Measurements from ENCODE around the gene DNTTIP2. TPM values are rescaled to one million over a fixed set of nuclear protein-coding genes. Genes with fewer than 3 reads are reported as not detected.

DNTTIP2 gene
- total and polyA plus RNA-seq, 12 donors, result 12.9 to 109 (median 40.2) TPM

GRCh38 chr1:93908394-93909145 lies 29.6 kb upstream of the DNTTIP2 start:
- Histone ChIP-seq H3K27ac (peak overlapping the region; percentile 83 to 98 (median 95)), H3K36me3 (replicated peaks in 1 of 2) (no peaks in the 10 kb centered on the region), H3K4me1 (replicated peaks in 1 of 2) (peaks cover 4 to 47% of the 10 kb centered on the region in 2 donors), H3K27me3 (no peaks in the 10 kb centered on the region), H3K9me3 (replicated peaks in 1 of 3) (no peaks in the 10 kb centered on the region), H3K4me3 (peak overlapping the region; percentile 64 to 99 (median 78))
- intact Hi-C loops (cut with DNase I), result no loop called here
- TF ChIP-seq CTCF (IDR thresholded peaks at IDR 0.05) (no peak), POLR2A (IDR thresholded peaks at IDR 0.05) (no peak)
- 1 to 7% (median 1%) methylated on average over 7 to 49 of the region's 49 CpGs for WGBS, 4 donors
- peak; percentile 50 to 80 (median 70) for DNase-seq

GRCh38 chr1:93907718-93908117 lies 28.7 kb upstream of the DNTTIP2 start:
- no peaks in the 10 kb centered on the region for H3K9me3 ChIP-seq (replicated peaks in 1 of 3)
- H3K36me3 ChIP-seq (replicated peaks in 1 of 2), result no peaks in the 10 kb centered on the region
- intact Hi-C loops (cut with DNase I), result no loop called here
- peak in 4 of 7 donors; percentile 32 to 49 (median 44) for DNase-seq
- 50 to 77% (median 55%) methylated on average over 3 of the region's 3 CpGs for WGBS, 4 donors
- no peaks in the 10 kb centered on the region for H3K27me3 ChIP-seq
- TF ChIP-seq POLR2A (IDR thresholded peaks at IDR 0.05), result no peak
- no peak for TF ChIP-seq CTCF (IDR thresholded peaks at IDR 0.05)
- peak overlapping the region in 1 of 5 donors; percentile 98 for H3K27ac ChIP-seq
- peak overlapping the region in 2 of 4 donors; percentile 65 to 99 for H3K4me3 ChIP-seq
- peaks cover 4 to 48% of the 10 kb centered on the region in 2 donors for H3K4me1 ChIP-seq (replicated peaks in 1 of 2)

GRCh38 chr1:93906480-93906879 lies 27.5 kb upstream of the DNTTIP2 start:
- Histone ChIP-seq H3K27ac (peak overlapping the region in 2 of 5 donors; percentile 21 to 24), H3K9me3 (replicated peaks in 1 of 3) (no peaks in the 10 kb centered on the region), H3K4me3 (no peak overlapping the region), H3K4me1 (replicated peaks in 1 of 2) (peaks cover 4 to 48% of the 10 kb centered on the region in 2 donors), H3K27me3 (no peaks in the 10 kb centered on the region), H3K36me3 (replicated peaks in 1 of 2) (peaks cover 0 to under 1% of the 10 kb centered on the region in 2 donors)
- 89 to 92% (median 90%) methylated on average over 3 of the region's 3 CpGs for WGBS, 4 donors
- intact Hi-C loops (cut with DNase I), result no loop called here
- no peak for TF ChIP-seq CTCF (IDR thresholded peaks at IDR 0.05)
- no peak for TF ChIP-seq POLR2A (IDR thresholded peaks at IDR 0.05)
- no peak for DNase-seq

GRCh38 chr1:93905734-93906133 lies 26.7 kb upstream of the DNTTIP2 start:
- DNase-seq, result peak in 2 of 7 donors; percentile 27 to 48
- Histone ChIP-seq H3K27ac (peak overlapping the region in 2 of 5 donors; percentile 21 to 24), H3K4me1 (replicated peaks in 1 of 2) (peaks cover 4 to 48% of the 10 kb centered on the region in 2 donors), H3K4me3 (no peak overlapping the region), H3K36me3 (replicated peaks in 1 of 2) (peaks cover 0 to 8% of the 10 kb centered on the region in 2 donors), H3K27me3 (no peaks in the 10 kb centered on the region), H3K9me3 (replicated peaks in 1 of 3) (no peaks in the 10 kb centered on the region)
- intact Hi-C loops (cut with DNase I), result no loop called here
- WGBS, 4 donors, result 63 to 74% (median 69%) methylated on average over 2 of the region's 2 CpGs
- TF ChIP-seq POLR2A (IDR thresholded peaks at IDR 0.05) (peak in 1 of 2 donors; percentile 49), CTCF (IDR thresholded peaks at IDR 0.05) (peak in 1 of 6 experiments; percentile 8)

Data from adrenal gland (tissue), 12 donors.